GM23338 (cell line): ENCODE results near the gene DIP2C. TPM values are rescaled to one million over a fixed set of nuclear protein-coding genes. Genes with fewer than 3 reads are reported as not detected.

Experiments used
- ATAC-seq: fragments of 200-7000 bp; cut with Tn5 transposase; 3 replicates; pipeline ENCODE4 v1.9.1; 2020
- DNase-seq: peaks from one replicate; pipeline ENCODE4 v3.0.0-alpha.2; 2015; ENCODE audit warnings: low spot score
- H2AFZ ChIP-seq: fragments of 200-600 bp; sonication (generic); 2 replicates; pipeline ENCODE4 v1.8.0; 2016; ENCODE audit warnings: antibody characterized with exemption, mild to moderate bottlenecking, moderate library complexity
- H3F3A ChIP-seq: fragments of 200-600 bp; sonication (generic); replicated peaks from 2 replicates; pipeline ENCODE4 v1.8.0; 2017; ENCODE audit warnings: antibody characterized with exemption, mixed run types, low read depth
- H3K27ac ChIP-seq: fragments of 200-600 bp; sonication (generic); 2 replicates; pipeline ENCODE4 v1.6.1; 2016; ENCODE audit warnings: low read depth
- H3K27me3 ChIP-seq: fragments of 200-600 bp; sonication (generic); 2 replicates; pipeline ENCODE4 v1.8.0; 2016; ENCODE audit warnings: mild to moderate bottlenecking, mixed run types, moderate library complexity; ENCODE audit not compliant: insufficient read depth
- H3K36me3 ChIP-seq: fragments of 200-600 bp; sonication (generic); 2 replicates; pipeline ENCODE4 v1.8.0; 2016; ENCODE audit warnings: mild to moderate bottlenecking; ENCODE audit not compliant: insufficient read depth
- H3K4me1 ChIP-seq: fragments of 200-600 bp; sonication (generic); 2 replicates; pipeline ENCODE4 v1.8.0; 2016; ENCODE audit warnings: mild to moderate bottlenecking, moderate library complexity; ENCODE audit not compliant: insufficient read depth
- H3K4me2 ChIP-seq: fragments of 200-600 bp; sonication (generic); 2 replicates; pipeline ENCODE4 v1.7.1; 2017; ENCODE audit warnings: mixed run types
- H3K4me3 ChIP-seq: fragments of 200-600 bp; sonication (generic); 2 replicates; pipeline ENCODE4 v1.6.1; 2016; ENCODE audit warnings: mixed run types
- H3K79me2 ChIP-seq: fragments of 200-600 bp; sonication (generic); replicated peaks from 2 replicates; pipeline ENCODE4 v1.8.0; 2017; ENCODE audit warnings: mild to moderate bottlenecking; ENCODE audit not compliant: insufficient read depth
- H3K9me2 ChIP-seq: fragments of 200-600 bp; sonication (generic); 2 replicates; pipeline ENCODE4 v1.8.0; 2017; ENCODE audit not compliant: insufficient read depth
- H4K20me1 ChIP-seq: fragments of 200-600 bp; sonication (generic); replicated peaks from 2 replicates; pipeline ENCODE4 v1.8.0; 2017; ENCODE audit warnings: mild to moderate bottlenecking; ENCODE audit not compliant: insufficient read depth
- H3K27ac Mint-ChIP-seq: 2 replicates; pipeline ENCODE4 v1.8.0; 2020; ENCODE audit warnings: inconsistent platforms, mild to moderate bottlenecking, moderate library complexity, mixed read lengths
- H3K27me3 Mint-ChIP-seq: 3 replicates; pipeline ENCODE4 v1.8.0; 2022; ENCODE audit warnings: low read depth, mild to moderate bottlenecking, moderate library complexity, mixed read lengths, inconsistent platforms; ENCODE audit not compliant: insufficient read depth, poor library complexity
- H3K36me3 Mint-ChIP-seq: 3 replicates; pipeline ENCODE4 v1.8.0; 2021; ENCODE audit warnings: low read depth, mild to moderate bottlenecking, inconsistent platforms, moderate library complexity, mixed read lengths
- H3K4me1 Mint-ChIP-seq: 3 replicates; pipeline ENCODE4 v1.8.0; 2020; ENCODE audit warnings: mild to moderate bottlenecking, inconsistent platforms, mixed read lengths
- H3K4me3 Mint-ChIP-seq: 3 replicates; pipeline ENCODE4 v1.8.0; 2021; ENCODE audit warnings: moderate library complexity, mild to moderate bottlenecking, inconsistent platforms, mixed read lengths
- H3K9me3 Mint-ChIP-seq: 3 replicates; pipeline ENCODE4 v1.8.0; 2020; ENCODE audit warnings: moderate library complexity, mild to moderate bottlenecking, inconsistent platforms, mixed read lengths
- CREB1 ChIP-seq: fragments of 250-450 bp; sonication (Bioruptor Pico); IDR thresholded peaks from 2 replicates; pipeline ENCODE4 v1.5.0; 2020; ENCODE audit warnings: low read depth, mild to moderate bottlenecking, moderate library complexity
- EZH2 ChIP-seq: fragments of 200-600 bp; sonication (generic); IDR thresholded peaks from one replicate; pipeline ENCODE4 v1.8.0; 2017; ENCODE audit warnings: antibody characterized with exemption, mild to moderate bottlenecking, low read depth; ENCODE audit not compliant: unreplicated experiment
- EZH2phosphoT487 ChIP-seq: fragments of 200-600 bp; sonication (generic); IDR thresholded peaks from one replicate; pipeline ENCODE4 v1.8.1; 2018; ENCODE audit warnings: antibody characterized with exemption; ENCODE audit not compliant: unreplicated experiment
- JUNB ChIP-seq: IDR thresholded peaks from one replicate; pipeline ENCODE4 v1.6.1; 2016; ENCODE audit warnings: antibody characterized with exemption; ENCODE audit not compliant: unreplicated experiment
- POLR2AphosphoS5 ChIP-seq: IDR thresholded peaks from 2 replicates; pipeline ENCODE4 v1.6.1; 2016; ENCODE audit warnings: antibody characterized with exemption, low read depth
- STAT1 ChIP-seq: IDR thresholded peaks from one replicate; pipeline ENCODE4 v1.6.1; 2016; ENCODE audit warnings: antibody characterized with exemption; ENCODE audit not compliant: unreplicated experiment
- ZNF114 ChIP-seq: fragments of 250-450 bp; sonication (Bioruptor Pico); IDR thresholded peaks from 2 replicates; pipeline ENCODE4 v1.5.0; 2020; ENCODE audit warnings: mild to moderate bottlenecking, moderate library complexity
- ZNF331 ChIP-seq: fragments of 250-450 bp; sonication (Bioruptor Pico); IDR thresholded peaks from 2 replicates; pipeline ENCODE4 v1.5.0; 2020; ENCODE audit warnings: low read depth, mild to moderate bottlenecking, moderate library complexity
- polyA plus RNA-seq: library from polyadenylated mRNA; unstranded; fragments of >200 nt; fragmentation: Nextera tagmentation; extraction: Ambion mirVana; gene quantifications from 2 replicates; pipeline ENCODE4 v1.2.1, GENCODE V29; 2016
- total RNA-seq: library from RNA; depleted of rRNA; stranded (reverse); fragments of >200 nt; shearing (Covaris generic); gene quantifications from 2 replicates; pipeline ENCODE4 v1.2.3, GENCODE V29; 2014
- TF ChIP-seq, protein P1 (sequence below): fragments of 250-450 bp; sonication (Bioruptor Pico); IDR thresholded peaks from 2 replicates; pipeline ENCODE4 v1.5.0; 2020; ENCODE audit warnings: mild to moderate bottlenecking, moderate library complexity
- TF ChIP-seq, protein P2 (sequence below): IDR thresholded peaks from 2 replicates; pipeline ENCODE4 v1.6.1; 2016; ENCODE audit warnings: antibody characterized with exemption
- TF ChIP-seq, protein P3 (sequence below), 2 experiments: fragments of 200-600 bp in 1 of 2; sonication (generic) in 1 of 2; conservative IDR thresholded peaks; 2 replicates each; pipeline versions ENCODE4 v1.5.1 to v1.6.1; 2016 to 2017; ENCODE audit warnings: antibody characterized with exemption in 2 of 2, low read depth in 2 of 2, mild to moderate bottlenecking in 2 of 2, moderate library complexity in 1 of 2
- TF ChIP-seq, protein P4 (sequence below): IDR thresholded peaks from one replicate; pipeline ENCODE4 v1.6.1; 2018; ENCODE audit warnings: antibody characterized with exemption; ENCODE audit not compliant: unreplicated experiment

The DIP2C gene
- total and polyA plus RNA-seq, 2 experiments from 2014 or later = 5.1 to 7.7 TPM

DNA sequence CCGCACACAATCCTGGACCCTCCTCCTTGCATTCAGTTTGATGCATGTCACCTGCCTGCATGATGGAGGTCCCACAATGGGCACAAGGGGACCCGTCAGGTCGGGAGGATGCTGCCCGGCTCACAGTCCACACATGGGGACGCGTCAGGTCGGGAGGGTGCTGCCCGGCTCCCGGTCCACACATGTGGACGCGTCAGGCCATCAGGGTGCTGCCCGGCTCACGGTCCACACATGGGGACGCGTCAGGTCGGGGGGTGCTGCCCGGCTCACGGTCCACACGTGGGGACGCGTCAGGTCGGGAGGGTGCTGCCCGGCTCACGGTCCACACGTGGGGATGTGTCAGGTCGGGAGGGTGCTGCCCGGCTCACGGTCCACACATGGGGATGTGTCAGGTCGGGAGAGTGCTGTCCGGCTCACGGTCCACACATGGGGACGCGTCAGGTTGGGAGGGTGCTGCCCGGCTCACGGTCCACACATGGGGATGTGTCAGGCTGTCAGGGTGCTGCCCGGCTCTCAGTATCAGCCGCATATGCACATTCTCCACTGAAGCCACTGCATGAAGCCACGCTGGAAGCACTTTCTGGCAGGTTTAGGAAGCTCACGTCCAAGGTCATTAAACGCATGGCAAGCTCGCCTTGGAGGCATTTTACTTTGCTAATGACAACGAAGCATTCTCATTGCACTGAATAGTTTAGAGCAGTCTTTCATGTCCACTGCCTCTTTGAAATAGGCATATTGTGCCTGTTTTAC is 50.3 kb downstream of the DIP2C start:
- no peaks in the 10 kb centered on the region for H3K36me3 ChIP-seq
- TF ChIP-seq ZNF114 (CRISPR knock-in tag) = no peak
- TF ChIP-seq EZH2phosphoT487 = no peak
- no peak for TF ChIP-seq POLR2AphosphoS5
- TF ChIP-seq CREB1 (CRISPR knock-in tag) = no peak
- no peak for TF ChIP-seq EZH2
- TF ChIP-seq, protein P1, sequence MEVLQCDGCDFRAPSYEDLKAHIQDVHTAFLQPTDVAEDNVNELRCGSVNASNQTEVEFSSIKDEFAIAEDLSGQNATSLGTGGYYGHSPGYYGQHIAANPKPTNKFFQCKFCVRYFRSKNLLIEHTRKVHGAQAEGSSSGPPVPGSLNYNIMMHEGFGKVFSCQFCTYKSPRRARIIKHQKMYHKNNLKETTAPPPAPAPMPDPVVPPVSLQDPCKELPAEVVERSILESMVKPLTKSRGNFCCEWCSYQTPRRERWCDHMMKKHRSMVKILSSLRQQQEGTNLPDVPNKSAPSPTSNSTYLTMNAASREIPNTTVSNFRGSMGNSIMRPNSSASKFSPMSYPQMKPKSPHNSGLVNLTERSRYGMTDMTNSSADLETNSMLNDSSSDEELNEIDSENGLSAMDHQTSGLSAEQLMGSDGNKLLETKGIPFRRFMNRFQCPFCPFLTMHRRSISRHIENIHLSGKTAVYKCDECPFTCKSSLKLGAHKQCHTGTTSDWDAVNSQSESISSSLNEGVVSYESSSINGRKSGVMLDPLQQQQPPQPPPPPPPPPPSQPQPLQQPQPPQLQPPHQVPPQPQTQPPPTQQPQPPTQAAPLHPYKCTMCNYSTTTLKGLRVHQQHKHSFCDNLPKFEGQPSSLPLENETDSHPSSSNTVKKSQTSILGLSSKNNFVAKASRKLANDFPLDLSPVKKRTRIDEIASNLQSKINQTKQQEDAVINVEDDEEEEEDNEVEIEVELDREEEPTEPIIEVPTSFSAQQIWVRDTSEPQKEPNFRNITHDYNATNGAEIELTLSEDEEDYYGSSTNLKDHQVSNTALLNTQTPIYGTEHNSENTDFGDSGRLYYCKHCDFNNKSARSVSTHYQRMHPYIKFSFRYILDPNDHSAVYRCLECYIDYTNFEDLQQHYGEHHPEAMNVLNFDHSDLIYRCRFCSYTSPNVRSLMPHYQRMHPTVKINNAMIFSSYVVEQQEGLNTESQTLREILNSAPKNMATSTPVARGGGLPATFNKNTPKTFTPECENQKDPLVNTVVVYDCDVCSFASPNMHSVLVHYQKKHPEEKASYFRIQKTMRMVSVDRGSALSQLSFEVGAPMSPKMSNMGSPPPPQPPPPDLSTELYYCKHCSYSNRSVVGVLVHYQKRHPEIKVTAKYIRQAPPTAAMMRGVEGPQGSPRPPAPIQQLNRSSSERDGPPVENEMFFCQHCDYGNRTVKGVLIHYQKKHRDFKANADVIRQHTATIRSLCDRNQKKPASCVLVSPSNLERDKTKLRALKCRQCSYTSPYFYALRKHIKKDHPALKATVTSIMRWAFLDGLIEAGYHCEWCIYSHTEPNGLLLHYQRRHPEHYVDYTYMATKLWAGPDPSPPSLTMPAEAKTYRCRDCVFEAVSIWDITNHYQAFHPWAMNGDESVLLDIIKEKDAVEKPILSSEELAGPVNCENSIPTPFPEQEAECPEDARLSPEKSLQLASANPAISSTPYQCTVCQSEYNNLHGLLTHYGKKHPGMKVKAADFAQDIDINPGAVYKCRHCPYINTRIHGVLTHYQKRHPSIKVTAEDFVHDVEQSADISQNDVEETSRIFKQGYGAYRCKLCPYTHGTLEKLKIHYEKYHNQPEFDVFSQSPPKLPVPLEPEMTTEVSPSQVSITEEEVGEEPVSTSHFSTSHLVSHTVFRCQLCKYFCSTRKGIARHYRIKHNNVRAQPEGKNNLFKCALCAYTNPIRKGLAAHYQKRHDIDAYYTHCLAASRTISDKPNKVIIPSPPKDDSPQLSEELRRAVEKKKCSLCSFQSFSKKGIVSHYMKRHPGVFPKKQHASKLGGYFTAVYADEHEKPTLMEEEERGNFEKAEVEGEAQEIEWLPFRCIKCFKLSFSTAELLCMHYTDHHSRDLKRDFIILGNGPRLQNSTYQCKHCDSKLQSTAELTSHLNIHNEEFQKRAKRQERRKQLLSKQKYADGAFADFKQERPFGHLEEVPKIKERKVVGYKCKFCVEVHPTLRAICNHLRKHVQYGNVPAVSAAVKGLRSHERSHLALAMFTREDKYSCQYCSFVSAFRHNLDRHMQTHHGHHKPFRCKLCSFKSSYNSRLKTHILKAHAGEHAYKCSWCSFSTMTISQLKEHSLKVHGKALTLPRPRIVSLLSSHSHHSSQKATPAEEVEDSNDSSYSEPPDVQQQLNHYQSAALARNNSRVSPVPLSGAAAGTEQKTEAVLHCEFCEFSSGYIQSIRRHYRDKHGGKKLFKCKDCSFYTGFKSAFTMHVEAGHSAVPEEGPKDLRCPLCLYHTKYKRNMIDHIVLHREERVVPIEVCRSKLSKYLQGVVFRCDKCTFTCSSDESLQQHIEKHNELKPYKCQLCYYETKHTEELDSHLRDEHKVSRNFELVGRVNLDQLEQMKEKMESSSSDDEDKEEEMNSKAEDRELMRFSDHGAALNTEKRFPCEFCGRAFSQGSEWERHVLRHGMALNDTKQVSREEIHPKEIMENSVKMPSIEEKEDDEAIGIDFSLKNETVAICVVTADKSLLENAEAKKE (CRISPR knock-in tag) = no peak
- TF ChIP-seq, protein P2, sequence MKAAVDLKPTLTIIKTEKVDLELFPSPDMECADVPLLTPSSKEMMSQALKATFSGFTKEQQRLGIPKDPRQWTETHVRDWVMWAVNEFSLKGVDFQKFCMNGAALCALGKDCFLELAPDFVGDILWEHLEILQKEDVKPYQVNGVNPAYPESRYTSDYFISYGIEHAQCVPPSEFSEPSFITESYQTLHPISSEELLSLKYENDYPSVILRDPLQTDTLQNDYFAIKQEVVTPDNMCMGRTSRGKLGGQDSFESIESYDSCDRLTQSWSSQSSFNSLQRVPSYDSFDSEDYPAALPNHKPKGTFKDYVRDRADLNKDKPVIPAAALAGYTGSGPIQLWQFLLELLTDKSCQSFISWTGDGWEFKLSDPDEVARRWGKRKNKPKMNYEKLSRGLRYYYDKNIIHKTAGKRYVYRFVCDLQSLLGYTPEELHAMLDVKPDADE = no peak
- TF ChIP-seq, protein P3, sequence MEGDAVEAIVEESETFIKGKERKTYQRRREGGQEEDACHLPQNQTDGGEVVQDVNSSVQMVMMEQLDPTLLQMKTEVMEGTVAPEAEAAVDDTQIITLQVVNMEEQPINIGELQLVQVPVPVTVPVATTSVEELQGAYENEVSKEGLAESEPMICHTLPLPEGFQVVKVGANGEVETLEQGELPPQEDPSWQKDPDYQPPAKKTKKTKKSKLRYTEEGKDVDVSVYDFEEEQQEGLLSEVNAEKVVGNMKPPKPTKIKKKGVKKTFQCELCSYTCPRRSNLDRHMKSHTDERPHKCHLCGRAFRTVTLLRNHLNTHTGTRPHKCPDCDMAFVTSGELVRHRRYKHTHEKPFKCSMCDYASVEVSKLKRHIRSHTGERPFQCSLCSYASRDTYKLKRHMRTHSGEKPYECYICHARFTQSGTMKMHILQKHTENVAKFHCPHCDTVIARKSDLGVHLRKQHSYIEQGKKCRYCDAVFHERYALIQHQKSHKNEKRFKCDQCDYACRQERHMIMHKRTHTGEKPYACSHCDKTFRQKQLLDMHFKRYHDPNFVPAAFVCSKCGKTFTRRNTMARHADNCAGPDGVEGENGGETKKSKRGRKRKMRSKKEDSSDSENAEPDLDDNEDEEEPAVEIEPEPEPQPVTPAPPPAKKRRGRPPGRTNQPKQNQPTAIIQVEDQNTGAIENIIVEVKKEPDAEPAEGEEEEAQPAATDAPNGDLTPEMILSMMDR (conservative IDR thresholded peaks at IDR 0.05; ENCODE audit: low read depth in 2 of 2) = no peak
- TF ChIP-seq JUNB = no peak
- no peak for TF ChIP-seq ZNF331
- TF ChIP-seq, protein P4, sequence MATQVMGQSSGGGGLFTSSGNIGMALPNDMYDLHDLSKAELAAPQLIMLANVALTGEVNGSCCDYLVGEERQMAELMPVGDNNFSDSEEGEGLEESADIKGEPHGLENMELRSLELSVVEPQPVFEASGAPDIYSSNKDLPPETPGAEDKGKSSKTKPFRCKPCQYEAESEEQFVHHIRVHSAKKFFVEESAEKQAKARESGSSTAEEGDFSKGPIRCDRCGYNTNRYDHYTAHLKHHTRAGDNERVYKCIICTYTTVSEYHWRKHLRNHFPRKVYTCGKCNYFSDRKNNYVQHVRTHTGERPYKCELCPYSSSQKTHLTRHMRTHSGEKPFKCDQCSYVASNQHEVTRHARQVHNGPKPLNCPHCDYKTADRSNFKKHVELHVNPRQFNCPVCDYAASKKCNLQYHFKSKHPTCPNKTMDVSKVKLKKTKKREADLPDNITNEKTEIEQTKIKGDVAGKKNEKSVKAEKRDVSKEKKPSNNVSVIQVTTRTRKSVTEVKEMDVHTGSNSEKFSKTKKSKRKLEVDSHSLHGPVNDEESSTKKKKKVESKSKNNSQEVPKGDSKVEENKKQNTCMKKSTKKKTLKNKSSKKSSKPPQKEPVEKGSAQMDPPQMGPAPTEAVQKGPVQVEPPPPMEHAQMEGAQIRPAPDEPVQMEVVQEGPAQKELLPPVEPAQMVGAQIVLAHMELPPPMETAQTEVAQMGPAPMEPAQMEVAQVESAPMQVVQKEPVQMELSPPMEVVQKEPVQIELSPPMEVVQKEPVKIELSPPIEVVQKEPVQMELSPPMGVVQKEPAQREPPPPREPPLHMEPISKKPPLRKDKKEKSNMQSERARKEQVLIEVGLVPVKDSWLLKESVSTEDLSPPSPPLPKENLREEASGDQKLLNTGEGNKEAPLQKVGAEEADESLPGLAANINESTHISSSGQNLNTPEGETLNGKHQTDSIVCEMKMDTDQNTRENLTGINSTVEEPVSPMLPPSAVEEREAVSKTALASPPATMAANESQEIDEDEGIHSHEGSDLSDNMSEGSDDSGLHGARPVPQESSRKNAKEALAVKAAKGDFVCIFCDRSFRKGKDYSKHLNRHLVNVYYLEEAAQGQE = no peak
- TF ChIP-seq STAT1 = no peak
- H3F3A ChIP-seq = no peaks in the 10 kb centered on the region
- peaks cover 21% of the 10 kb centered on the region for H4K20me1 ChIP-seq
- peaks cover 5% of the 10 kb centered on the region for H3K27me3 Mint-ChIP-seq
- no peaks in the 10 kb centered on the region for H3K27me3 ChIP-seq
- H3K4me1 ChIP-seq = peaks cover 6% of the 10 kb centered on the region; the same call in 1 of the 2 replicates
- no peaks in the 10 kb centered on the region; the same call in 2 of the 3 replicates for H3K9me3 Mint-ChIP-seq
- H3K27ac Mint-ChIP-seq = no peak overlapping the region
- no peaks in the 10 kb centered on the region; the same call in 1 of the 3 replicates for H3K36me3 Mint-ChIP-seq
- H3K4me3 Mint-ChIP-seq = no peak overlapping the region
- H2AFZ ChIP-seq = no peak overlapping the region
- DNase-seq (no peak), ATAC-seq (no peak)
- peaks cover 21% of the 10 kb centered on the region for H3K4me1 Mint-ChIP-seq
- no peak overlapping the region for H3K4me2 ChIP-seq
- no peaks in the 10 kb centered on the region for H3K9me2 ChIP-seq
- no peak overlapping the region for H3K4me3 ChIP-seq
- no peak overlapping the region for H3K27ac ChIP-seq
- H3K79me2 ChIP-seq = peaks cover 41% of the 10 kb centered on the region
